Measurements from ENCODE around the gene GSAP. TPM values are rescaled to one million over a fixed set of nuclear protein-coding genes. Genes with fewer than 3 reads are reported as not detected.
"Not testable (repeated sequence)": the region's sequence is repeated elsewhere in the genome, so short reads cannot be mapped to it uniquely, and the experiment has no call there.

Gene GSAP, protein sequence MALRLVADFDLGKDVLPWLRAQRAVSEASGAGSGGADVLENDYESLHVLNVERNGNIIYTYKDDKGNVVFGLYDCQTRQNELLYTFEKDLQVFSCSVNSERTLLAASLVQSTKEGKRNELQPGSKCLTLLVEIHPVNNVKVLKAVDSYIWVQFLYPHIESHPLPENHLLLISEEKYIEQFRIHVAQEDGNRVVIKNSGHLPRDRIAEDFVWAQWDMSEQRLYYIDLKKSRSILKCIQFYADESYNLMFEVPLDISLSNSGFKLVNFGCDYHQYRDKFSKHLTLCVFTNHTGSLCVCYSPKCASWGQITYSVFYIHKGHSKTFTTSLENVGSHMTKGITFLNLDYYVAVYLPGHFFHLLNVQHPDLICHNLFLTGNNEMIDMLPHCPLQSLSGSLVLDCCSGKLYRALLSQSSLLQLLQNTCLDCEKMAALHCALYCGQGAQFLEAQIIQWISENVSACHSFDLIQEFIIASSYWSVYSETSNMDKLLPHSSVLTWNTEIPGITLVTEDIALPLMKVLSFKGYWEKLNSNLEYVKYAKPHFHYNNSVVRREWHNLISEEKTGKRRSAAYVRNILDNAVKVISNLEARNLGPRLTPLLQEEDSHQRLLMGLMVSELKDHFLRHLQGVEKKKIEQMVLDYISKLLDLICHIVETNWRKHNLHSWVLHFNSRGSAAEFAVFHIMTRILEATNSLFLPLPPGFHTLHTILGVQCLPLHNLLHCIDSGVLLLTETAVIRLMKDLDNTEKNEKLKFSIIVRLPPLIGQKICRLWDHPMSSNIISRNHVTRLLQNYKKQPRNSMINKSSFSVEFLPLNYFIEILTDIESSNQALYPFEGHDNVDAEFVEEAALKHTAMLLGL
- 2.6 TPM in 2 replicates for total RNA-seq

DNA sequence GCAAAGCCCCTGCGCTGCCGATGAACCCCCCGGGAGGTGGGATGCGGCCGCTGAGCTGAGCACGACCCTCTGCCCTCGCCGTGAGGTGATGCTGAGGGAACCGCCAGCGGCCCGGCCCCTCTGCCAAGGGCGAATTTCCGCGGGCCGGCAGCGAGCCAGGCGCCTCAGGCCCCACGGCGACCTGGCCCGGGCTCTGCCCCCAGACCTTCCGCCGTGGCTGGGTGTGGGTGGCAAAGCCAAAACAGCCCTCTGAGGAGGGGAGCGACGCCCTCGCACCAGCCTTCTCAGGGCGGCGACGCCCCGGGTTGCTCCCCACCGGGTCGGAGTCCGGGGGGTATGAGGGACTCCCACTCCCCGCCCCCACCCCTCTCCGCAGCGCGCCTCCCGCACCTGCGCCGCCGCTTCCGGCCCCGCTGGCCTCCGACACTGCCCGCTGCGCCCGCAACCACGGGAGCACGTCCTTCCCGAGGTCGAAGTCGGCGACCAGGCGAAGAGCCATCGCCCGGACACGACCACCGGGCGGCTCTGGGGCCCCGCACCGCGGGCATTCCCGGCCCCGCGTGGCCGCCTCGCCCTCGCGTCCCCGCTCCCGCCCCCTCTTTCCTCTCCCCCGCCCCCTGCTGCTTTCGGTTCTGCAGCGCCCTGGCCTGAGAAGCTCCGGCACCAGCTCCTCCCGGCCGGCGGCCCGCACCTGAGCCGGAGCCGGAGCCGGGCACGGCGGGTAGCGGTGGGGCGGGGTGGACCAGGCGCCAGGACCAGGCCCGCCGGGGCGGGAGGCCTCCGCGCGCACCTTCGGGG, at the start of gene GSAP:
Gene GSAP (minus strand): TSS at position 527 of the 798 bp plus-strand sequence. CDS start 28 bp downstream, at position 499.
- DNase-seq (ENCODE audit: low read depth, low spot score) = no peak

DNA sequence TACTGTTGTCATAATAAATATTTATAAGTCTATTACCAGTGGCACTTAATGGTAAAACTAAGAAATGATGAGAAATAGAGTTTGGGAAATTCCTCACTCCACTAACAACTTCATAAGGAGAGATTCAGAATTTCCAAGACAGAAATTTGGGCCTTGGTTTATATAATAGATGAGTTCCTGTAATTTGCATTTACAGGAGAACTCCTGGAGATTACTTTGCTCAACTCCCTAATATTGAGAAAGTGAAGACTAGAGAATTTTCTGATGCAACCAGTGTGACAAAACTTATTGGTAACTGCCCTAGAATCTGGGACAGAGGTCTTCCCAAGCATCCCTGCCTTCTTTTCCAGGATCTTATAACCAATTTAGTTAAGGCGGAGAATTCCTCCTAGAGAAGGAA, 49.1 kb upstream of the GSAP start:
- DNase-seq (ENCODE audit: low read depth, low spot score) = no peak

DNA sequence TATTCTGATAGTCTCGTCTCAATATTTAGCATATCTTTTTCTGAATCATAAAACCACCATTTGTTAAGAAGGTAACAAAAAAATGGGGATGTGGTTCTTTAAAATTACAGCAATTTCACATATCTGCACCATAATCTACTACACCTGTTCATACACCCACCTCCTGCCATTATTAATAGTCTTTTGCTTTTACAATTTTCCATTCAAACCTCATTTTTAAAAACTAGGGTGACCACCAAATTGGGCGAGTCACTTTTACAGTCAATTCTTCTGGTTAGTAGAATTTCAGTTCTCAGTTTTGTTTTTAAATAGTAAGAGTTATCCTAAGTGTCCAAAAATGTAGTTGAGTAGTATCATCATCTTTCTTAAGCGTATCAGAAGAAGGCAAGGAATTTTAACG, 48.4 kb upstream of the GSAP start:
- DNase-seq (ENCODE audit: low read depth, low spot score) = no peak

DNA sequence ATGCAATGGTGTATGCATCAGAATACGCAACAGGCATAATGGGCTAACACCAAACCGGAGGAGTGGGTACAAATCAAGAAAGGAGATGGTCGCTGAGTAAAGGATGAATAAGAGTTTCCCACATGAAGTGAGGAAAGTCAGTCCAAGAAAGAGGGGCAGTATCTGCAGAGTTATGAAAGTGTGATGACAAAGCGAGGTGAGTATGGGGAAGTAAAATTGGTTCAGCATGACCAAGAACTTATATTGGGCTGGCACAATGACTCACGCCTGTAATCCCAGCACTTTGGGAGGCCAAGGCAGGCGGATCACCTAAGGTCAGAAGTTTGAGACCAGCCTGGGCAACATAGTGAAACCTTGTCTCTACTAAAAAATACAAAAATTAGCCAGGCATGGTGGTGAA, 47.5 kb upstream of the GSAP start:
- not testable (repeated sequence) for DNase-seq (ENCODE audit: low read depth, low spot score)

DNA sequence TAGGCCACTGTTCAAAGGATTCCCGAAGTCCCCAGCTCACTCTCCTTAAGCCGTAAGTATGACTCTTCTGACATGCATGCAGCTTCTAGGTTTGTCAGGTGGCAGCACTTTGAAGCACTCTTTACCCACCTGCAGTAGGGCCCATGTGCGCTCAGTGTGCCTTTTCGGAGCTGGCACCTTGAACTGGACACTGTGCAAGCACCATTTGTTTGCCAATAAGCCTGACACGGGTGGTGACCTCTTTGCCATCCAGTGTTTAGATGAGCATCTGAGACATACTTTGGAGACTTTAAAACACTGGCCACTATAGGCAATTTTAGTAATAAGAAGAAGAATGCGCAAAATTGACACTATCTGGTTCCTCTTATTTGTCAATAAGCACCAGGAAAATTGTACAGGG, 45.7 kb upstream of the GSAP start:
- DNase-seq (ENCODE audit: low read depth, low spot score) = no peak

DNA sequence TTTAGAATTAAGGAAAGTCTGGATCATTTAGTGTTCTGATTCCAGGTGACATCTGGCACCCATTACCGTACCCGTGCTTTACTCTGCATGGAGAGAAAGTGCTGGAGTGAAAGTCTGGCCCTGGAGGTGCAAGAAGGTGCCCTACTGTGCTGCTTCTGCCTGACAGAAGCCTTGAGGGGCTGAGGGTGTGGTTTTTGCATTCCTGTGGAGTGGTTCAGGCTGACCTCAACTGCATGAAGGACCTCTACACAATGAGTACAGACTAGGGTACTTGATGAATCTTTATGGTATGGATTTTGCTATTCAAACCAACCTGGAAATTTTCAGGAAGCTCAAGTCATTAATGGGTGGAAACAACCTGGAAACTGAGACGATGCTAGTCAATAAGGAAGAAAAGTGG, 45.1 kb upstream of the GSAP start:
- DNase-seq (ENCODE audit: low read depth, low spot score) = no peak

DNA sequence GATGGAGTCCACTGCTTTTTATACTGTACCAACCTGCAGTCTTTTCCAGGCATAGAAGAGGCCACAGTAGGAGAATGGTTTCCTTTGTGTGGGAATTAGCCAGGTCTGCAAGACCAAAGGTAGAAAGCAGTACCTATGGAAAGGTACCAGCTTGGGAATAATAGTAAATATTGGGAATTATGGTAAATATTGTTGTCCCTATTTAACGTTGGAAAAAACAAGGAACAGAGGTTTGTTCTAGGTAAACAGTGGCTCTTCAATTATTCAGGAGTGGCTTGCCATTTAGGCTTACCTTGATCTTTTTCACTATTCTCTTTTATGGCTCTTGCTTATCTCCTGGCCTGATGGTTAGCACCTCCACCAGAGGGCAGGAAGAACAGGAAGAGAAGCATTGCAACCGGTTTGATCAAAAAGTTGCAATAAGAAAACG, 43.9 kb upstream of the GSAP start:
- no peak for DNase-seq (ENCODE audit: low read depth, low spot score)

DNA sequence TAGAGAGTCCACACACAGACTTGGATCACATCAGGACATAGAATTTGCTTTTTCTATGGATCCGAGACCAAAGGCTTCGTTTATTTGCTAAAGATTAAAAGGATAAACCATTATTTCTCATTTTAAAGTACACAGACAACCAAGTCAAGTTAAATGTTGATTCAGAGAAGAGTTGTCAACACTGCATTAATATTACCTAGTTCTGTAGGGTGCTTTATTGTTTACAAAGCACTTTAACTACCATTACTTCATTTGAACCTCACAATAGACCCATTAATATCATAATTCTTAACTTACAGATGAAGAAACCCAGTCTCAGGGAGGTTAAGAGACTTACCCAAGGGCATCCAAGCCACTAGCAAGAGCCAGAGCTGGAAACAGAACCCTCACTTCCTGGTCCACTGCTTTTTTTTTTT, 43.2 kb upstream of the GSAP start:
- DNase-seq (ENCODE audit: low read depth, low spot score) = no peak

DNA sequence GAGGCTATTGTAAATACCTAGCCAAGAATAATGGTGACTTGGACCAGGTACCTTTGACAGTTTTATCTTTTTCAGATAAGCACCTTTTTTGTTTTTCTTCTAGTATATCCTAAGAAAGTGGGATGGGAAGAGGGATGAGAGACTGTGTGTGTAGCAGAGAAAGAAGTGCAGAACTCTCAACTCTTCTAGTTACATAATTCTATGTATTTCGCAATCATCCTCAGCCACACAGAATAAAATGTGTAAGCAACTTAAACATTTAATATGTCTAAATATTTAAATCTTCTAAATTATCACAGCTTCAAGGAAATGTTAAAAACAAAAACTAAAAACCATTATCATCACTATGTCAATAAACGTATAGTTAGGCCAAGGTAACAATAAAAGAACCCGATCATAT, 42.6 kb upstream of the GSAP start:
- no peak for DNase-seq (ENCODE audit: low read depth, low spot score)

DNA sequence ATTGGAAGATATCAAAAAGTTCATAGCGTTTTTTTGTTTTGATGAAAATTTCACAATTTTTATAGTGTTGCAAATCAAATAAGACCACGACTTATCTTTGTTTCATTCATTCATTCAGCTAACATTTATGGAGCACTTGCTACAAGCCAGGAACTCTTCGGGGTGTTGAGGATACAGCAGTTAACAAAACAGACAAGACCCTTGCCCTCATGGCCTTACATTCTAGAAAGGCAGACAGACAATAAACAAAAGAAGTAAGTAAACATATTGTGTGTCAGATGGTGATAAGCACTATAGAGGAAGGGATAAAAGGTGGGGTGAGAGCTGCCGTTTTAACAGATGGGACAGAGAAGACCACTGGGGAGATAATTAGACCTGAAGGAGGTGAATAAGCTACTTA, 41.6 kb upstream of the GSAP start:
- no peak for DNase-seq (ENCODE audit: low read depth, low spot score)

DNA sequence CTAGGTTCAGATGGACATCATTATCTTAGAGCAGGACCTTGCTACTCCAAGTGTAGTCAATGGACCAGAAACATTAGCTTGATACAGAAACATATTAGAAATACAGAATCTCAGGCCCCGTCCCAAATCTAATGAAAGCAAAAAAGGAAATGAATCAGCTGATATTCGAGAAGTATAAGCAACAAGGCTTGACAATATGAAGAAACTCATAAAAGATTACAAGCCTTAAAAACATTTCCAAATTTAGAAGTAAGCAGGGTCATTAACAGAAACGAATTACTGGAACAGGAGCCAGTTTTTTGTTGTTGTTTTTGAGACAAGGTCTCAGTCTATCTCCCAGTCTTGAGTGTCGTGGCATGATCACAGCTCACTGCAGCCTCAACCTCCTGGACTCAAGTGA, 40.5 kb upstream of the GSAP start:
- DNase-seq (ENCODE audit: low read depth, low spot score) = no peak

DNA sequence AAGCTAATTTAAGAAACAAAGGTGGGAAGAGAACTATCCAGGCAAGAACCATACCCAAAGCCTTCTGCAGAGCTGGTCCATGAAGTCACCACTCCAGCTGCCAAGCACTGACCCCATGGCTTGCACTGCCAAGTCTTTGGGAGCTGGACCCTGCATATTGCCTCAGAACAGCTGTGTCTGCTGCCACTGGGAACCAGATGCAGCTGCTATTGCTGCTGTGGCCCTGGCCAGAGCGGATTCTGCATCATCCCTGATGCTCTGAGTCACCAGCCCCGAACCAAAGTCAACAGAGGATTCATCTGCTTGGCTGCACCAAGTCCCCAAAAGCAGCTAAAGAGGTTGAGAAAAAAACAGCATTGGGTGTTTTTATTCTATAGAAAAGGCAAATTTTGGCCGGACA, 39.2 kb upstream of the GSAP start:
- DNase-seq (ENCODE audit: low read depth, low spot score) = peak; percentile 46

DNA sequence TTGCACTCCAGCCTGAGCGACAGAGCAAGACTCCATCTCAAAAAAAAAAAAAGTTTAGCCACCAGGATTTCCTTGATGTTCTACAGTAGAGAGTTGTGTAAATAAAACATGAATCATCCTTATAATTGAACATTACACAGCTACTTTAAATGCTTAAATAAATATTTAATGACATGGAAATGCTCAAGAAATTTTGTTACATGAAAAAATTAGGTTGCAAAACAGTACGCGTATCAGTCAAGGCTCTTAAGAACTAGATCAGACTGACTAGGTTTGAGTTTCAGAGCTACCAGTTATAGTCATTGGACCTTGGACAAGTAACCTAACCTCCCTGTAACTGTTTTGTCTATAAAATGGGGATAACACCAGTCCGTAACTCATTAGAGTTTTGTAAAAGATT, 38.7 kb upstream of the GSAP start:
- DNase-seq (ENCODE audit: low read depth, low spot score) = no peak

DNA sequence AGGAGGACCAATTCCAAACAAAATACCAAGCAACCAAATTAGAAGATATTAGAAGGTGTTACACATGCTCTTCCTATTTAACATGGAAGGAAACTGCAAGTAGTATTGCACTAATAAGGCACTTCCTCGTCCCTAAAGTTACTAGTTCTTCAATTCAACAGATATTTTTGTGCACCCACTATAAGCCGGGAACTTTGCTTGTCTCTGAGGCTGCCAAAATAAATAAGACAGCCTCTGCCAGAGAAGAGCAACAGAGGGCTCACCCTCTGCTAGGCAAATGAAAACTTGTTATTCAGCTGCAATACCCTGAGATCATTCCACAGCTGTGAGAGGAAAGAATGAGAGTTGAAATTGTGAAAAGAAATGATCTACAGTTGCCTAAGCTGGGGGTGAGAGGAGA, 37.4 kb upstream of the GSAP start:
- DNase-seq (ENCODE audit: low read depth, low spot score) = no peak

DNA sequence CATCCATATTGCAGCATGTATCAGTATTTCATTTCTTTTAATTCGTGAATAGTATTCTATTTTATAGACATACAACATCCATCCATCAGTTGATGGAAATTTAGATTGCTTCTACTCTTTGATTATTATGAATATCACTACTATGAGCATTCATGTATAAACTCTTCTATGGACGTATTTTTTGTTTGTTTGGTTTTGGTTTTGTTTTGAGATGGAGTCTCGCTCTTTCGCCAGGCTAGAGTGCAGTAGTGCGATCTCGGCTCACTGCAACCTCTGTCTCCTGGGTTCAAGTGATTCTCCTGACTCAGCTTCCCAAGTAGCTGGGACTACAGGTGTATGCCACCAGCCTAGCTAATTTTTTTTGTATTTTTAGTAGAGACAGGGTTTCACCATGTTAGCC, 35.8 kb upstream of the GSAP start:
- not testable (repeated sequence) for DNase-seq (ENCODE audit: low read depth, low spot score)

DNA sequence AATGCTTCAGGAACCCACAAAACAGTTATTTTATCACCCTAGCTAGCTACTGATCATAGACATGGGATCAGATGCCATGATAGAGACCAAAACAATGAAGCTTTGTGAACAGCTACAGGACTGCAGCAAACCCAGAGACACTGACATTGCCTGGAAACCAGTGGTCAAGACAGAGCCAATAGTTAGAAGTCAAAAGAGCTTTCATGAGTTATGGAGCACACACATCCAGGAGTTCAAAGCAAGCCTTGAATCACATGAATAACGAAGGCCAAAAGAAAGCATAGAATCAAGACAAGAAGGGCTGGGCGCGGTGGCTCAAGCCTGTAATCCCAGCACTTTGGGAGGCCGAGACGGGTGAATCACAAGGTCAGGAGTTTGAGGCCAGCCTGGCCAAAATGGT, 34.5 kb upstream of the GSAP start:
- DNase-seq (ENCODE audit: low read depth, low spot score) = no peak

DNA sequence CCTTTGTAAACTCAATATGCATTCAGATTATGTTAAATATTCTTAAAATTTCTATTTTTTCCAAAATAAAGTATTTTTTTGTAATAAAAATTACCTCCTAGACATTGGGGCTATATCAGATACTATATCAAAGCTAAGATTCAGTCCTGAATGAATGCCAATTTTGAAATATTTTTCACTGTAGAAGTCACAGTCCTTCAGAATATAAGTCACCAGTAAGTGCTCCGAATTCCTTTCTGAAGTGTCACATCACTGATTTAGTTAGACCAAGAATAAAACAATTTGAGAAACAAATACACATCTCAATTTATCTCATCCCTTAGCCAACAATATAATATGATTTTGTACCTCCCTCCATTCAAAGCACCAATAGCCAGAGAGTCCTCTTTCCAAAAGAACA, 33.9 kb upstream of the GSAP start:
- DNase-seq (ENCODE audit: low read depth, low spot score) = no peak

DNA sequence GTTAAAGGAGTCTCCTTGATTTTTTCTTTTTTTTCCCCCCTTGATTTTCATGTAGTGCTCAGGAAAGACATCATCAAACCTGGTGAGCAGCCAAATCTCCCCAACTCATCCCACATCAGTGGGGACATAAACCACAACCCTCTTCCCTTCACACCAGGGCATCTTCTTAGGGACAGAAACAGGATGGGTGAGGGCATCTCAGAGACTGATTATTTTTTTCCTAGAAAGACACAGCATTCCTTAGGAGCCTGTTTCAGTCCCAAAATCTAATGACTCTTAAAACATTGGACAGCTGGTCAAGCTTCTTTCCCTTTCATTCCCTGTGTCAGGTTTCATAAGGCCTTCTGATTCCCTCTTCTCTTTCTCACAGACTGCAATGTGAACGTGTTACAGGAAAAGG, 31.5 kb upstream of the GSAP start:
- DNase-seq (ENCODE audit: low read depth, low spot score) = no peak

DNA sequence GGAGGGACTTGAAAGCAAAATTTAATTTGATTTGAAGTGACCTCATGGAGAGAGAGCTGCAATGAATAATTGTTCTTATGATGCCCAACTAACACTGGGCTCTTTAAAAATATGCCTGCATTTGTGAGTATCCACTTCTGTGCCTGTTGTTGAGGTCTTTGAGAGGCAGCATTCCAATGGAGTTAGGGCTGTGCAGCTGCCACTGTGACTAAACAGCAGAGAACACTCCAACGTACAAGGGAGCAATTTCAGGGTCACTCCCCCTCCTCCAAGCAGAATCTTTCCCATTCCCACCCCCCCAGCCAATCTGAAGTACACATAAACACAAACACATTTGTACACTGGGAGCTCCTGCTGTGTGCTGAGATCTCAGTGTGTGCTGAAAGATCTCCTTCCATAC, 28.0 kb upstream of the GSAP start:
- no peak for DNase-seq (ENCODE audit: low read depth, low spot score)

DNA sequence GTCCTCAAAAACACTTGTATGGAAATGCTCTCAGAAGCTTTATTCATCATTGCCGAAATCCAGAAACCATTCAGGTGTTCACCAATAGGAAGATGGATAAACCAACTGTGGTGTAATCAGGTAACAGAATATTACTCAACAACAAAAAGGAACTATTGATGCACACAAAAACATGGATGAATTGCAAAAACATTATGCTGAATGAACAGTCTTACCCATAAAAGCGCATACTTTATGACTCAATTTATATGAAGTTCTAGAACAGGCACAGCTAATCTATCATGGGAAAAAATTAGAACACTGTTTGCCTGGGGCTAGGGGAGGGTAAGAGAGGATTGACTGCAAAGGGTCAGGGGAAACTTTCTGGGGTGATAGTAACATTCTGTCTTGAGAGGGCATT, 26.9 kb upstream of the GSAP start:
- no peak for DNase-seq (ENCODE audit: low read depth, low spot score)

DNA sequence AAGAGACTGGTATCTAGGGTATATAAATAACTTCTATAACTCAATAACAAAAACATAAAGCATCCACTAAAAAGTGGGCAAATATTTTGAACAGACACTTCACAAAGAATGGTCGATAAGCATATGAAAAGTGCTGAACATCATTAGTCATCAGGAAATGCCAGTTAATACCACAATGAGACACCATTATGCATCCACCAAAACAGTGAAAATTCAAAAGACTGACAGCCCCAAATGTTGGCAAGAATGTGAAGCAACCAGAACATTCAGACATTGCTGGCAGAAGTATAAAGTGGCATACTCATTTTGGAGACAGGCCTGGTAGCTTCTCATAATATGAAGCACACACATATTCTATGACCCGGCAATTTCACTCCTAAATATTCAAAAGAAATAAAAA, 26.5 kb upstream of the GSAP start:
- DNase-seq (ENCODE audit: low read depth, low spot score) = no peak

DNA sequence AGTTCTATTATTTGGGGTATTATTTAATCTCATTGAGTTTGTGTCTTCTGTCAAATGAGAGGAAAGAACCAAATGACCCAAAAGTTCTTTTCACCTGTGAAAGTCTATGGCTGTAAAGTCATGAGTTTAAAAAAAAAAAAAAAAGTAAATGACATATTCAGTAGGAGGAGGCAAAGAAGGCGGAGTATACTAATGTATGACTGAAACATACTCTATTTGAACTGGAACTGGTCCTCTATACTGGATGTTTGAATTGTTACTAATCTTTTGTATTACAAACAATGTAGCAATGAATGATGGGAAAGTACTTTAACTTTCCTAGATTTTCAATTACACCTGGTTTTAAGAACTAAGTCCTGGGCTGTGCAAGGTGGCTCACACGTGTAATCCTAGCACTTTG, 24.9 kb upstream of the GSAP start:
- no peak for DNase-seq (ENCODE audit: low read depth, low spot score)
